ENCODE results near the gene CD200.
"Not testable (repeated sequence)": the region's sequence is repeated elsewhere in the genome, so short reads cannot be mapped to it uniquely, and the experiment has no call there.

Gene CD200

DNA sequence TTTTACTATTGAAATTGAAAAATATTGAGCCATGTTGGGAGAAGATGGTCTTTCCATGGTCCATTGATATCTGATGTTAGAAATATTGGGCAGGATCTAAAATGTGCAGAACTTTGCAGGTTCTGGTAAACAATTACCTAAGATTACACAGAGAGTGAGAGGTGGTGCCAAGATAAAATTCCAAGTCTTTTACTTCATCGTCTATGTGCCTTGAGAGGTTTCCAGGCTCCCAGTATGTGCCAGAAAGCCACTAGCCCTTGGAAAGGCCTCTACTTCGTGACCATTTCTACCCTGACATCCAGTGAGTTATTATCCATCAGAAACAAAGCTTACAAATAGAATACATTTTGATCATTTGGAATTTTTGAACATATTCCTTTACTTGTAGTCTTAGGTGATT, 27.6 kb downstream of the CD200 start:
- DNase-seq (ENCODE audit: low read depth), result no peak

- no peak for DNase-seq (ENCODE audit: low read depth)
Observed at GRCh38 chr3:112362221-112362620, 29.3 kb downstream of the CD200 start.

GRCh38 chr3:112364291-112364690, 31.3 kb downstream of the CD200 start:
- DNase-seq (ENCODE audit: low read depth), result no peak

- no peak for DNase-seq (ENCODE audit: low read depth)
Observed at GRCh38 chr3:112365035-112365434, 32.1 kb downstream of the CD200 start.

DNA sequence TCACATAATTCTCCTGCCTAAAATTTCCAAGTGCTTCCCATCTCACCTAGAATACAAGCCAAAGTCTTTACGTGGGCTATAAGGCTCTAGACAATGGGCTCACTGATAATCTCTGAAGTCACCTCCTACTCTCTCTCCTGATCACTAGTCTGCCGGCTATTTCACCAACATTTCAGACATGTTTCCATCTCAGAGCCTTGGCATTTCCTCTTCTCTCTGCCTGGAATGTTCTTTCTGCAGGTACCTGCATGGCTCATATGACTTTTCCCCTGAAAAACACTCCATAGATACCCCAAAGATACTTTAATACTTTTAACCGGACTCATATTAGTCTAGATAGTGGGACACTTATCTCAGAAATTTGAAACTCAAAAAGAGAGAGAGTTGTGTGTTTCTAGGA, 32.7 kb downstream of the CD200 start:
- no peak for DNase-seq (ENCODE audit: low read depth)

- DNase-seq (ENCODE audit: low read depth), result no peak
Observed at GRCh38 chr3:112366522-112366921, 33.6 kb downstream of the CD200 start.

GRCh38 chr3:112371569-112371968, 38.6 kb downstream of the CD200 start:
- DNase-seq (ENCODE audit: low read depth), result no peak

GRCh38 chr3:112372396-112372795, 39.4 kb downstream of the CD200 start:
- no peak for DNase-seq (ENCODE audit: low read depth)

- no peak for DNase-seq (ENCODE audit: low read depth)
Observed at GRCh38 chr3:112373476-112373875, 40.5 kb downstream of the CD200 start.

- no peak for DNase-seq (ENCODE audit: low read depth)
Observed at GRCh38 chr3:112373924-112374323, 41.0 kb downstream of the CD200 start.

GRCh38 chr3:112374333-112374734, 41.4 kb downstream of the CD200 start:
- no peak for DNase-seq (ENCODE audit: low read depth)

- no peak for DNase-seq (ENCODE audit: low read depth)
Observed at GRCh38 chr3:112375117-112375516, 42.2 kb downstream of the CD200 start.

GRCh38 chr3:112376241-112376911, 43.4 kb downstream of the CD200 start:
- DNase-seq (ENCODE audit: low read depth), result no peak

- DNase-seq (ENCODE audit: low read depth), result no peak
Observed at GRCh38 chr3:112376992-112377391, 44.0 kb downstream of the CD200 start.

GRCh38 chr3:112377568-112378071, 44.7 kb downstream of the CD200 start:
- no peak for DNase-seq (ENCODE audit: low read depth)

GRCh38 chr3:112378347-112378746, 45.4 kb downstream of the CD200 start:
- DNase-seq (ENCODE audit: low read depth), result not testable (repeated sequence)

DNA sequence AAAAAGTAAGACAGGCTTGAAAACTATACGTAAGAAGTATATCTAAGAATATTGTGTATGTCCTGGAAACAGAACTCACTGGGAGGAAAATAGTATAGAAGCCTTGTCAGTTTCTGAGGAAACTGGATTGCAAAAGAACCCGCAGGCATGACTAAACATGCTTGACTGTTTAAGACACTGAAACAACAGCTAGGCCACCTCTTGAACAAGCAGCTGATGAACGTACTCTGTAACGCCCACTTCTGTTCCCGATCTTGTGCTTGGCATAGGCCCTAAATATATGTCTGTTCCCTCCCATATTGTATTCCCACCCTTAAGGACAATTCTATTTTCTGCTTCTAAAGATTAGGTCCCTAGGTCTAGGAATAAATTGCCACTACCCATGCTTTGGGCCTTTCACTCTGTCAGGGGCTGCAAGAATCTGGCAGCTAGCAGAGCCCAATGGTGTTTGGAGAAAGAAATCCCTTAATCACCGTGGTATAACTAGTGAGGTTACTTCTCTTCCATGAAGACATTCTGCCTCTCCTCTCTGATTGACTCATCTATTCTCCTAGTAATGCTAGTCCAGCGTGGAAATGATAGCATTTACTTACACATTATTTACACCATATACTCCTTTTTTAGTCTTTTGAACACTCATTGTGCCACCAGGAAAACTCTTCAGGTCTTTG, 46.2 kb downstream of the CD200 start:
- no peak for DNase-seq (ENCODE audit: low read depth)

DNA sequence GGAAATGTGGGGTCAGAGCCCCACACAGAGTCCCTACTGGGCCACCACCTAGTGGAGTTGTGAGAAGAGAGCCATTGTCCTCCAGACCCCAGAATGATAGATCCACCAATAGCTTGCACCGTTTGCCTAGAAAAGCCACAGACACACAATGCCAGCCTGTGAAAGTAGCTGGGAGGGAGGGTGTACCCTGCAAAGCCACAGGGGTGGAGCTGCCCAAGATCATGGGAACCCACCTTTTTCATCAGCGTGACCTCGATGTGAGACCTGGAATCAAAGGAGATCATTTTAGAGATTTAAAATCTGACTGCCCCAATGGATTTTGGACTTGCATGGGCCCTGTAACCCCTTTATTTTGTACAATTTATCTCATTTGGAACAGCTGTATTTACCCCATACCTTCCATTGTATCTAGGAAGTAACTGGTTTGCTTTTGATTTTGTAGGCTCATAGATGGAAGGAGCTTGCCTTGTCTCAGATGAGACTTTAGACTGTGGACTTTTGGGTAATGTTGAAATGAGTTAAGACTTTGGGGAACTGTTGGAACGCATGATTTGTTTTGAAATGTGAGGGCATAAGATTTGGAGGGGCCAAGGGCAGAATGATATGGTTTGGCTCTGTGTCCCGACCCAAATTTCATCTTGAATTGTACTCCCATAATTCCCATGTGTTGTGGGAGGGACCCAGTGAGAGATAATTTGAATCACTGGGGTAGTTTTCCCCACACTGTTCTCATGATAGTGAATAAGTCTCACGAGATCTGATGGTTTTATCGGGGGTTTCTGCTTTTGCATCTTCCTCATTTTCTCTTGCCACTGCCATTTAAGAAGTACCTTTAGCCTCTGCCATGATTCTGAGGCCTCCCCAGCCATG, 49.0 kb downstream of the CD200 start:
- no peak for DNase-seq (ENCODE audit: low read depth)

DNA sequence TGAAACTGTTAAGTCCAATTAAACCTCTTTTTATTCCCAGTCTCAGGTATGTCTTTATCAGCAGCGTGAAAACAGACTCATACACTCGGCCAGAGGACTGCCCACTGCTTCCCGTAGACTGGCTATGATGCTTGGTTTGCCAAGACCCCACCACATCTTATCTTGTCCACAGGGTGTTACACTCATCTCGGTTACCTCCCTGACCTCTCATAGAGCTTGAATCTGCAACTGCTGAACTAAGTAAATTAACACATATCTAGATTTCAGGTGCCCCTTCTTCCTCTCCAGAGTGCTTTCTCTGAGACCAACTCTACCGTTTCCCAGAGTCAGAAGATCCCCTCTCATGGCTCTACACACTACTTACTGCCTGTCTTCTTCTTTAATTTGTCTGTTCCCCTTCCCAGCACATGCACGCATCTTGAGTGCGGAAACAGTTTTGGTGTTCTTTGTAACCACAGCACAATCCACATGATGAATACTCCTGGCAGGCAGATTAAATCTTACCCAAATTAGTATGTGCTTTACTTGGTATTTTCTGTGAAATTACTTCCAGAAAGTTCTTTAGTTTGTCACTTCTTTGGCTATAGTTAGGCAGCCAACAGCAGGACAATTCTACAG, 49.7 kb downstream of the CD200 start:
- no peak for DNase-seq (ENCODE audit: low read depth)

- no peak for DNase-seq (ENCODE audit: low read depth)
Observed at GRCh38 chr3:112384769-112385168, 51.8 kb downstream of the CD200 start.

- DNase-seq (ENCODE audit: low read depth), result no peak
Observed at GRCh38 chr3:112388972-112389371, 56.0 kb downstream of the CD200 start.

DNA sequence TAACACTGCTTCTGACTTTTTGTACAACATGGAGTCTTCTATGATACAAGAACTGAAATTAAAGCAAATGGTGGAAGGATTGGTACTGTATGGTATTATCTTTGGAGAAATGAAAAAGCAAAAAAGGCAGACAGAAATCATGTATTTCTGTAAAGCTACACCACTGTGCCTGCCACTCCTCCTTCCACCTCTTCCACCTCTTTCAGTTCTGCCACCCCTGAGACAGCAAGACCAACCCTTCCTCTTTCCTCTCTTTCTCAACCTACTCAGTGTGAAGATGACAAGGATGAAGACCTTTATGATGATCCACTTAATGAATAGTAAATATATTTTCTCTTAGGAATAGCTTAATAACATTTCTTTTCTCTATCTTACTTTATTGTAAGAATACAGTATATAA, 57.0 kb downstream of the CD200 start:
- no peak for DNase-seq (ENCODE audit: low read depth)

Data from stimulated activated CD8-positive, alpha-beta memory T cell treated with anti-CD3 and anti-CD28 coated beads, Interleukin-4, amount 100 ng/mL, for 24 hours (primary cell).